Smooth muscle cell (in vitro differentiated cells): ENCODE results near the gene AVL9. TPM values are rescaled to one million over a fixed set of nuclear protein-coding genes. Genes with fewer than 3 reads are reported as not detected.

Source experiments
- DNase-seq: peaks from one replicate; lab custom pipeline; 2025; ENCODE audit not compliant: unreplicated experiment; lab: John Stamatoyannopoulos, UW
- H2AFZ ChIP-seq: fragments of 200-600 bp; sonication (generic); 2 replicates; pipeline ENCODE4 v1.6.0; 2016; ENCODE audit warnings: antibody characterized with exemption, low read depth, mild to moderate bottlenecking
- H3F3A ChIP-seq: fragments of 200-600 bp; sonication (generic); 2 replicates; pipeline ENCODE4 v1.6.0; 2017; ENCODE audit warnings: antibody characterized with exemption, low read depth
- H3K27ac ChIP-seq: fragments of 200-600 bp; sonication (generic); 2 replicates; pipeline ENCODE4 v1.5.1; 2016; ENCODE audit warnings: low read depth, mild to moderate bottlenecking
- H3K27me3 ChIP-seq: fragments of 200-600 bp; sonication (generic); 2 replicates; pipeline ENCODE4 v1.6.1; 2016; ENCODE audit warnings: low read depth, mild to moderate bottlenecking
- H3K36me3 ChIP-seq: fragments of 200-600 bp; sonication (generic); 2 replicates; pipeline ENCODE4 v1.5.1; 2016; ENCODE audit warnings: low read depth
- H3K4me1 ChIP-seq: fragments of 200-600 bp; sonication (generic); 2 replicates; pipeline ENCODE4 v1.5.1; 2016; ENCODE audit warnings: low read depth
- H3K4me2 ChIP-seq: fragments of 200-600 bp; sonication (generic); 2 replicates; pipeline ENCODE4 v1.6.0; 2016; ENCODE audit warnings: mild to moderate bottlenecking
- H3K4me3 ChIP-seq: fragments of 200-600 bp; sonication (generic); 2 replicates; pipeline ENCODE4 v1.5.1; 2016; ENCODE audit warnings: mild to moderate bottlenecking
- H3K79me2 ChIP-seq: fragments of 200-600 bp; sonication (generic); 2 replicates; pipeline ENCODE4 v1.6.0; 2016; ENCODE audit warnings: low read depth, mild to moderate bottlenecking
- H3K9ac ChIP-seq: fragments of 200-600 bp; sonication (generic); 2 replicates; pipeline ENCODE4 v1.6.0; 2016; ENCODE audit warnings: low read depth
- H3K9me3 ChIP-seq: fragments of 200-600 bp; sonication (generic); replicated peaks from 2 replicates; pipeline ENCODE4 v1.5.1; 2016; ENCODE audit warnings: low read depth
- H4K20me1 ChIP-seq: fragments of 200-600 bp; sonication (generic); 2 replicates; pipeline ENCODE4 v1.6.0; 2016; ENCODE audit warnings: low read depth
- CTCF ChIP-seq: fragments of 200-600 bp; sonication (generic); IDR thresholded peaks from 2 replicates; pipeline ENCODE4 v1.5.1; 2017; ENCODE audit warnings: borderline replicate concordance, mild to moderate bottlenecking, antibody characterized with exemption; ENCODE audit not compliant: insufficient read depth, poor library complexity, severe bottlenecking
- WGBS: methylation state at CpG from one replicate; pipeline ENCODE4 v1.1.7; 2016; ENCODE audit warnings: low lambda C conversion rate; 5-methylcytosine and 5-hydroxymethylcytosine counted together
- polyA plus RNA-seq: library from polyadenylated mRNA; unstranded; fragments of >200 nt; fragmentation: Nextera tagmentation; extraction: Ambion mirVana; gene quantifications from 2 replicates; pipeline ENCODE4 v1.2.1, GENCODE V29; 2016
- total RNA-seq: library from RNA; depleted of rRNA; stranded (reverse); fragments of >200 nt; gene quantifications from 2 replicates; pipeline ENCODE4 v1.2.3, GENCODE V29; 2014

The AVL9 gene
- total and polyA plus RNA-seq, 2 experiments from 2014 or later: 13.1 to 32.3 TPM

GRCh38 chr7:32535162-32535702 lies 39.9 kb downstream of the AVL9 start:
- Histone ChIP-seq H4K20me1 (peaks cover 97% of the 10 kb centered on the region), H3K4me3 (no peak overlapping the region), H3K36me3 (no peaks in the 10 kb centered on the region), H3K9ac (no peak overlapping the region), H2AFZ (no peak overlapping the region), H3K27me3 (no peaks in the 10 kb centered on the region), H3K79me2 (peaks cover 59% of the 10 kb centered on the region), H3K9me3 (no peaks in the 10 kb centered on the region), H3K27ac (no peak overlapping the region), H3F3A (no peaks in the 10 kb centered on the region), H3K4me2 (no peak overlapping the region), H3K4me1 (no peaks in the 10 kb centered on the region)
- TF ChIP-seq CTCF: no peak
- 73% methylated on average over 4 of the region's 4 CpGs for WGBS
- no peak for DNase-seq

- H3K9me3 ChIP-seq: no peaks in the 10 kb centered on the region
- H3K79me2 ChIP-seq: peaks cover 52% of the 10 kb centered on the region
- TF ChIP-seq CTCF: no peak
- no peak overlapping the region for H3K9ac ChIP-seq
- no peak overlapping the region for H3K27ac ChIP-seq
- H3K27me3 ChIP-seq: no peaks in the 10 kb centered on the region
- no peaks in the 10 kb centered on the region for H3K36me3 ChIP-seq
- H3F3A ChIP-seq: no peaks in the 10 kb centered on the region
- H3K4me2 ChIP-seq: no peak overlapping the region
- no peak overlapping the region for H3K4me3 ChIP-seq
- DNase-seq: no peak
- H2AFZ ChIP-seq: no peak overlapping the region
- H3K4me1 ChIP-seq: no peaks in the 10 kb centered on the region
- peaks cover 95% of the 10 kb centered on the region for H4K20me1 ChIP-seq
- 96% methylated on average over 2 of the region's 2 CpGs for WGBS
These were observed 40.7 kb downstream of the AVL9 start for GRCh38 chr7:32536016-32536415.

- no peak overlapping the region for H3K9ac ChIP-seq
- no peaks in the 10 kb centered on the region for H3K36me3 ChIP-seq
- H3K9me3 ChIP-seq: no peaks in the 10 kb centered on the region
- no peaks in the 10 kb centered on the region for H3K27me3 ChIP-seq
- WGBS: 0% methylated on average over 1 of the region's 1 CpG
- no peak for DNase-seq
- H3K79me2 ChIP-seq: peaks cover 54% of the 10 kb centered on the region
- TF ChIP-seq CTCF: no peak
- H3K27ac ChIP-seq: no peak overlapping the region
- H3F3A ChIP-seq: no peaks in the 10 kb centered on the region
- H3K4me2 ChIP-seq: no peak overlapping the region
- peaks cover 93% of the 10 kb centered on the region for H4K20me1 ChIP-seq
- no peak overlapping the region for H2AFZ ChIP-seq
- no peaks in the 10 kb centered on the region for H3K4me1 ChIP-seq
- no peak overlapping the region for H3K4me3 ChIP-seq
These were observed 41.3 kb downstream of the AVL9 start for GRCh38 chr7:32536585-32536984.

GRCh38 chr7:32537760-32538159 lies 42.5 kb downstream of the AVL9 start:
- WGBS: 74% methylated on average over 4 of the region's 4 CpGs
- no peaks in the 10 kb centered on the region for H3K9me3 ChIP-seq

More at GRCh38 chr7:32537760-32538159, 42.5 kb downstream of the AVL9 start:
- Histone ChIP-seq H4K20me1 (peaks cover 90% of the 10 kb centered on the region), H3K4me3 (no peak overlapping the region), H3K4me2 (no peak overlapping the region), H3K9ac (no peak overlapping the region), H3K27ac (no peak overlapping the region), H3F3A (no peaks in the 10 kb centered on the region), H3K27me3 (no peaks in the 10 kb centered on the region), H3K36me3 (no peaks in the 10 kb centered on the region), H3K79me2 (peaks cover 51% of the 10 kb centered on the region), H2AFZ (no peak overlapping the region), H3K4me1 (no peaks in the 10 kb centered on the region)
- DNase-seq: no peak
- no peak for TF ChIP-seq CTCF
